HepG2 (cell line): ENCODE data around the gene OPA3. TPM values are rescaled to one million over a fixed set of nuclear protein-coding genes. Genes with fewer than 3 reads are reported as not detected.
A peak's percentile ranks its signal among the peaks of the same experiment; 100 is the strongest.

Experiments
- KDM6A ChIP-seq: IDR thresholded peaks from 2 replicates; pipeline ENCODE4 v1.6.1; 2016; ENCODE audit warnings: low read depth
- PRPF4 ChIP-seq: fragments of 200-400 bp; formaldehyde crosslinking; IDR thresholded peaks from 2 replicates; pipeline ENCODE4 v1.6.1; 2016; ENCODE audit warnings: low read length, low read depth; ENCODE audit not compliant: poor library complexity, severe bottlenecking
- RNF2 ChIP-seq: fragments of 450-650 bp; conservative IDR thresholded peaks from 2 replicates; pipeline ENCODE4 v1.6.1; 2016; ENCODE audit warnings: low read depth
- RXRB ChIP-seq: IDR thresholded peaks from 2 replicates; pipeline ENCODE4 v1.6.1; 2016; ENCODE audit warnings: borderline replicate concordance, missing genetic modification reagents, missing compliant biosample characterization
- TEAD2 ChIP-seq: sonication (generic); formaldehyde crosslinking; IDR thresholded peaks from 2 replicates; pipeline ENCODE4 v1.9.0; 2021; ENCODE audit warnings: missing genetic modification reagents
- YY1 ChIP-seq: IDR thresholded peaks from 2 replicates; pipeline ENCODE4 v1.6.1; 2011; ENCODE audit warnings: low read length, low read depth, moderate library complexity, mild to moderate bottlenecking; ENCODE audit not compliant: insufficient read depth, insufficient replicate concordance
- ZFY ChIP-seq: sonication (generic); formaldehyde crosslinking; IDR thresholded peaks from 2 replicates; pipeline ENCODE4 v1.4.0; 2020; ENCODE audit warnings: missing genetic modification reagents
- ZSCAN31 ChIP-seq: sonication (generic); formaldehyde crosslinking; IDR thresholded peaks from 2 replicates; pipeline ENCODE4 v1.5.0; 2020; ENCODE audit warnings: low read depth, mild to moderate bottlenecking, missing genetic modification reagents
- polyA plus RNA-seq, 8 experiments: library from polyadenylated mRNA; depleted of rRNA in 3 of 8; stranded (reverse) in 7 of 8; unstranded in 1 of 8; fragments of >200 nt; fragmentation: Illumina TruSeq in 4 of 8; extraction: Trizol in 4 of 8; gene quantifications; 2 replicates each; pipeline versions ENCODE4 v1.2.1 to v1.2.3, GENCODE V29; 2011 to 2016; ENCODE audit warnings: low read depth in 4 of 8, missing spikeins in 1 of 8, mixed read lengths in 1 of 8; ENCODE audit not compliant: insufficient read depth in 1 of 8
- total RNA-seq, 5 experiments: library from RNA; depleted of rRNA; stranded (reverse); fragments of >200 nt; fragmentation: Illumina TruSeq; extraction: Trizol; gene quantifications; 2 replicates each; pipeline ENCODE4 v1.2.3, GENCODE V29; 2016; ENCODE audit warnings: low read depth in 1 of 5
- TF ChIP-seq, protein P1 (sequence below): sonication (generic); formaldehyde crosslinking; IDR thresholded peaks from 2 replicates; pipeline ENCODE4 v1.5.1; 2020; ENCODE audit warnings: mild to moderate bottlenecking, moderate library complexity, missing genetic modification reagents
- TF ChIP-seq, protein P2 (sequence below): sonication (generic); formaldehyde crosslinking; IDR thresholded peaks from 2 replicates; pipeline ENCODE4 v1.5.0; 2020; ENCODE audit warnings: mild to moderate bottlenecking, missing genetic modification reagents
- TF ChIP-seq, protein P3 (sequence below), 2 experiments: fragments of 450-650 bp in 1 of 2; sonication (generic) in 1 of 2; formaldehyde crosslinking in 1 of 2; IDR thresholded peaks; 2 replicates each; pipeline versions ENCODE4 v1.6.1 to v1.8.0; 2016 to 2022; ENCODE audit warnings: antibody characterized with exemption in 1 of 2, mild to moderate bottlenecking in 1 of 2, missing genetic modification reagents in 1 of 2

The OPA3 gene
- total and polyA plus RNA-seq, 2 of the 13 experiments (the other 11 are each of a cell fraction or from before 2014, with no cell fraction given) = 8.3 to 17.7 TPM

DNA sequence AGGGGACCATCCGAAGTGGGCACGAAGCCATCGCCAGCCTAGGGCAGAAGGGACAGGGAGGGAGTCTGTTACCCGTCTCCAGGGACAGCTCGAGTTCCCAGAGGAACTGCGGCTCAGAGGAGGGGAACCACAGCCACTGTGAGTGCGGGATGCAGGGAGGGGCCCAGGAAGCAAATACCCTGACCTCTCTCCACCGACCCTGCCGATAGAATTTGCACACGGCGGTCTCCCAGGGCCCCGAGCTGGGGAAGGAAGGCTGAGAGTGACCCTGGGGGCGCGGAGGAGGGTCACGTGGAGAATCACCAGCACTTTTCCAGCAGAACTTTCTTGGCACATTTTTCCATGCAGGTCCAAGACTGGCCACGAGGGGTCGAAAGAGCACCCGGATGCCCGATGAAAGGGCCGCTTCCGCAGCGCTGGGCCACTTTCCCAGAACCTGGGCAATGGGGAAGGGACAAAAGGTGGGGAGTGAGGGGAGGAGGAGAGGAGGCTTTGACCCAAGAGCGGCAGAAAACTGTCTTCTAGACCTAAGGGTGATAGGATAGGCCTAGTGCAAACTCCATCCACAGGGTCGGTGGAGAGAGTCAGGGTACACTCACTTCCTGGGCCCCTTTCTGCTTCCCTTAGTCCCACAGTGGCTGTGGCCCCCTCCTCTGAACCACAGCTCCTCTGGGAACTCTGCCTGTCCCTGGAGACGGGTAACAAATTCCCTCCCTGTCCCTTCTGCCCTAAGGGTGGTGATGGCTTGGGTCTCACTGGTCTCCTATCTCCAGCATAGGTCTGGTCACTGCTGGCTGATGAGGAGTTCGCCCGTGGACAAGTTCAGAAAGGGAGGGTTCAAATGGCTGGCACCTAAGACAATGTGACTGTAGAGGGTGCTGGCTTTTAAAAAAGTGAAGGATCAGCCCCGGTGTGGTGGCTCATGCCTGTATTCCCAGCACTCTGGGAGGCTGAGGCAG, 22.7 kb upstream of the OPA3 start (continued):
- TF ChIP-seq, protein P1, sequence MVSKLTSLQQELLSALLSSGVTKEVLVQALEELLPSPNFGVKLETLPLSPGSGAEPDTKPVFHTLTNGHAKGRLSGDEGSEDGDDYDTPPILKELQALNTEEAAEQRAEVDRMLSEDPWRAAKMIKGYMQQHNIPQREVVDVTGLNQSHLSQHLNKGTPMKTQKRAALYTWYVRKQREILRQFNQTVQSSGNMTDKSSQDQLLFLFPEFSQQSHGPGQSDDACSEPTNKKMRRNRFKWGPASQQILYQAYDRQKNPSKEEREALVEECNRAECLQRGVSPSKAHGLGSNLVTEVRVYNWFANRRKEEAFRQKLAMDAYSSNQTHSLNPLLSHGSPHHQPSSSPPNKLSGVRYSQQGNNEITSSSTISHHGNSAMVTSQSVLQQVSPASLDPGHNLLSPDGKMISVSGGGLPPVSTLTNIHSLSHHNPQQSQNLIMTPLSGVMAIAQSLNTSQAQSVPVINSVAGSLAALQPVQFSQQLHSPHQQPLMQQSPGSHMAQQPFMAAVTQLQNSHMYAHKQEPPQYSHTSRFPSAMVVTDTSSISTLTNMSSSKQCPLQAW (CRISPR knock-in tag) = no peak; the same call in none of the 2 replicates
- TF ChIP-seq TEAD2 (CRISPR knock-in tag) = no peak
- TF ChIP-seq, protein P2, sequence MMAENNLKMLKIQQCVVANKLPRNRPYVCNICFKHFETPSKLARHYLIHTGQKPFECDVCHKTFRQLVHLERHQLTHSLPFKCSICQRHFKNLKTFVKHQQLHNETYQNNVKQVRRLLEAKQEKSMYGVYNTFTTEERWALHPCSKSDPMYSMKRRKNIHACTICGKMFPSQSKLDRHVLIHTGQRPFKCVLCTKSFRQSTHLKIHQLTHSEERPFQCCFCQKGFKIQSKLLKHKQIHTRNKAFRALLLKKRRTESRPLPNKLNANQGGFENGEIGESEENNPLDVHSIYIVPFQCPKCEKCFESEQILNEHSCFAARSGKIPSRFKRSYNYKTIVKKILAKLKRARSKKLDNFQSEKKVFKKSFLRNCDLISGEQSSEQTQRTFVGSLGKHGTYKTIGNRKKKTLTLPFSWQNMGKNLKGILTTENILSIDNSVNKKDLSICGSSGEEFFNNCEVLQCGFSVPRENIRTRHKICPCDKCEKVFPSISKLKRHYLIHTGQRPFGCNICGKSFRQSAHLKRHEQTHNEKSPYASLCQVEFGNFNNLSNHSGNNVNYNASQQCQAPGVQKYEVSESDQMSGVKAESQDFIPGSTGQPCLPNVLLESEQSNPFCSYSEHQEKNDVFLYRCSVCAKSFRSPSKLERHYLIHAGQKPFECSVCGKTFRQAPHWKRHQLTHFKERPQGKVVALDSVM (CRISPR knock-in tag) = no peak
- TF ChIP-seq, protein P3, sequence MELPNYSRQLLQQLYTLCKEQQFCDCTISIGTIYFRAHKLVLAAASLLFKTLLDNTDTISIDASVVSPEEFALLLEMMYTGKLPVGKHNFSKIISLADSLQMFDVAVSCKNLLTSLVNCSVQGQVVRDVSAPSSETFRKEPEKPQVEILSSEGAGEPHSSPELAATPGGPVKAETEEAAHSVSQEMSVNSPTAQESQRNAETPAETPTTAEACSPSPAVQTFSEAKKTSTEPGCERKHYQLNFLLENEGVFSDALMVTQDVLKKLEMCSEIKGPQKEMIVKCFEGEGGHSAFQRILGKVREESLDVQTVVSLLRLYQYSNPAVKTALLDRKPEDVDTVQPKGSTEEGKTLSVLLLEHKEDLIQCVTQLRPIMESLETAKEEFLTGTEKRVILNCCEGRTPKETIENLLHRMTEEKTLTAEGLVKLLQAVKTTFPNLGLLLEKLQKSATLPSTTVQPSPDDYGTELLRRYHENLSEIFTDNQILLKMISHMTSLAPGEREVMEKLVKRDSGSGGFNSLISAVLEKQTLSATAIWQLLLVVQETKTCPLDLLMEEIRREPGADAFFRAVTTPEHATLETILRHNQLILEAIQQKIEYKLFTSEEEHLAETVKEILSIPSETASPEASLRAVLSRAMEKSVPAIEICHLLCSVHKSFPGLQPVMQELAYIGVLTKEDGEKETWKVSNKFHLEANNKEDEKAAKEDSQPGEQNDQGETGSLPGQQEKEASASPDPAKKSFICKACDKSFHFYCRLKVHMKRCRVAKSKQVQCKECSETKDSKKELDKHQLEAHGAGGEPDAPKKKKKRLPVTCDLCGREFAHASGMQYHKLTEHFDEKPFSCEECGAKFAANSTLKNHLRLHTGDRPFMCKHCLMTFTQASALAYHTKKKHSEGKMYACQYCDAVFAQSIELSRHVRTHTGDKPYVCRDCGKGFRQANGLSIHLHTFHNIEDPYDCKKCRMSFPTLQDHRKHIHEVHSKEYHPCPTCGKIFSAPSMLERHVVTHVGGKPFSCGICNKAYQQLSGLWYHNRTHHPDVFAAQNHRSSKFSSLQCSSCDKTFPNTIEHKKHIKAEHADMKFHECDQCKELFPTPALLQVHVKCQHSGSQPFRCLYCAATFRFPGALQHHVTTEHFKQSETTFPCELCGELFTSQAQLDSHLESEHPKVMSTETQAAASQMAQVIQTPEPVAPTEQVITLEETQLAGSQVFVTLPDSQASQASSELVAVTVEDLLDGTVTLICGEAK (IDR thresholded peaks at IDR 0.05) = no peak
- TF ChIP-seq, protein P3 (CRISPR knock-in tag; IDR thresholded peaks at IDR 0.05) = no peak
- peak; percentile 43 for TF ChIP-seq YY1
- TF ChIP-seq ZFY = peak; percentile 42; the same call in 1 of the 2 replicates
- no peak for TF ChIP-seq RNF2
- no peak for TF ChIP-seq PRPF4
- no peak for TF ChIP-seq ZSCAN31 (CRISPR knock-in tag)
- TF ChIP-seq RXRB (CRISPR knock-in tag) = peak; percentile 46
- TF ChIP-seq KDM6A = no peak
